ENCODE measurements around the gene TMEM121B.

DNA sequence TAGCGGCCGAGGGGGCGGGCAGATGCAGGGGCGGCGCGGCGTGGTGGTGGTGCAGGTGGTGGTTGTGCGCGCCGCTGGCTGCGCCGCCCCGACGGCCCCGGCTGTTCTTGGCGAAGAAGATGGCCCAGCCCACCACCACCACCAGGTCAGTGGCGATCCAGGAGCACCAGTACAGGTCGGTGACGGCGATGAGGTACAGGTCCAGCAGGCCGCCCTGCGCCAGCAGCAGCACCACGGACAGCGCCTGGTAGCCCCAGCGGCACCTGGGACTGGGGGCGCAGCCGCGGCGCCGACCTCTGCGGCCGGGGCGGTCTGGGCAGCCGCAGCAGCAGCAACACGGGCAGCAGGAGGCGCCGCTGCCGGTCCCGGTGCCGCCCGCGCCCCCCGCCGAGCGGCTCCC is 879 bp downstream of the TMEM121B start:
- TF ChIP-seq, protein P1, sequence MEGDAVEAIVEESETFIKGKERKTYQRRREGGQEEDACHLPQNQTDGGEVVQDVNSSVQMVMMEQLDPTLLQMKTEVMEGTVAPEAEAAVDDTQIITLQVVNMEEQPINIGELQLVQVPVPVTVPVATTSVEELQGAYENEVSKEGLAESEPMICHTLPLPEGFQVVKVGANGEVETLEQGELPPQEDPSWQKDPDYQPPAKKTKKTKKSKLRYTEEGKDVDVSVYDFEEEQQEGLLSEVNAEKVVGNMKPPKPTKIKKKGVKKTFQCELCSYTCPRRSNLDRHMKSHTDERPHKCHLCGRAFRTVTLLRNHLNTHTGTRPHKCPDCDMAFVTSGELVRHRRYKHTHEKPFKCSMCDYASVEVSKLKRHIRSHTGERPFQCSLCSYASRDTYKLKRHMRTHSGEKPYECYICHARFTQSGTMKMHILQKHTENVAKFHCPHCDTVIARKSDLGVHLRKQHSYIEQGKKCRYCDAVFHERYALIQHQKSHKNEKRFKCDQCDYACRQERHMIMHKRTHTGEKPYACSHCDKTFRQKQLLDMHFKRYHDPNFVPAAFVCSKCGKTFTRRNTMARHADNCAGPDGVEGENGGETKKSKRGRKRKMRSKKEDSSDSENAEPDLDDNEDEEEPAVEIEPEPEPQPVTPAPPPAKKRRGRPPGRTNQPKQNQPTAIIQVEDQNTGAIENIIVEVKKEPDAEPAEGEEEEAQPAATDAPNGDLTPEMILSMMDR (IDR thresholded peaks at IDR 0.05), result no peak
- TF ChIP-seq POLR2A (IDR thresholded peaks at IDR 0.05) (no peak), EP300 (IDR thresholded peaks at IDR 0.05) (no peak)
